ENCODE measurements around the gene FHIT.

FHIT gene

DNA sequence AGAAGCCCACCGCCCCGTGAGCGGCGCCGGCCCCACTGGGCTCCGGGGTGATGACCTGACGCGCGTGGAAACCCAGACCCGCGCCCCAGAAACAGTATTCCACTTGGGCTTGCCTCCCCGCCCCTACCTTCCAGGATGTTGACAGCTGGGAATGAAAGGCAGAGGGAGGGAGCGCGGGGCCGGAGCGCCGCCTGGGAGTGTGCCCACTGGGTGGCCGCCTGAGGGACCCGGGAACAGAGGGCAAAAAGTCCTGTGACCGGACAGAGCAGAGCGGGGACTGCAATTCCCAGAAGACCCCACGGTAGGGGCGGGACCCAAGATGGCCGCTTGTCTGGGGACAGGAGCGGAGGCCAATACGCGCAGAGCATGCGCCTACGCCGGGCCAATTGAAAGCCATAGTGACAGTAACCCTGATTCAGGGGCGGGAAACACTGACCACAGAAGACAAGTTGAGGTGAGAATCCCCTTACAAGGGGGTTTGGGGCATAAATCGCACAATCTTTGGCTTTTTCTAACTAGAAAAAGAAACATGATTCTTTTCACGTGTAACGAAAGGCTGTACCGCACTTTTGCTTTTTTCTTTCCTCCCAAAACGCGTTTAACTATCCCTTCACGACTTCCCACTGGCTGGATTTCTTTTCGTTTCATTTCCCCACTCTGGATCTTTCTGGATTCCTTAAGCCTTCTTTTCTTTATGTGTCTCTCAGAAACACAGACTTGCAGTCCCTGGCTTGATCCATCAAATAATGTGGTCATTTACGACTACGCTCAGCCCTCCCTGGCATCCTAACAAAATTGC lies at the start of gene FHIT:
Gene FHIT, minus strand, starts transcription at position 279 of the 799 bp plus-strand sequence.
- DNase-seq = peak; percentile 82 to 93

DNA sequence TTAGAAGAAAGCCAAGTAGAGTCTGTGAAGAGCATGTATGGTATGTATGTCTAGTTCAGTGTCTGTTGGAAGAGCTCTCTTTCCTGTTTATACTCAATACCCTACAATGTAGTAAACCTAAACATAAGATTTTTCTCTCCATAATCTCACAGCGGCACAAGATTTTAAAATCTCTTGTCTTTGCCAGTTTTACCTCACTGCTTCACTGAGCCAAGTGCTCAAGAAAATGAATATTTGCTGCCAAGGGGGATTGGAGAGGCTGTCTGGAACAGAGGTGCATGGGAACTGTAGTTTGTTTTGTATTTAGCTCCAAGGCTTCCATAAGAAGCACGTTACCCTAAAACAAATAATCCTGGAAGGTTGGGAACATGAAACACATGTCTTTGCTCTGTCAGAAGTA lies 49.5 kb upstream of the FHIT start:
- no peak for DNase-seq

DNA sequence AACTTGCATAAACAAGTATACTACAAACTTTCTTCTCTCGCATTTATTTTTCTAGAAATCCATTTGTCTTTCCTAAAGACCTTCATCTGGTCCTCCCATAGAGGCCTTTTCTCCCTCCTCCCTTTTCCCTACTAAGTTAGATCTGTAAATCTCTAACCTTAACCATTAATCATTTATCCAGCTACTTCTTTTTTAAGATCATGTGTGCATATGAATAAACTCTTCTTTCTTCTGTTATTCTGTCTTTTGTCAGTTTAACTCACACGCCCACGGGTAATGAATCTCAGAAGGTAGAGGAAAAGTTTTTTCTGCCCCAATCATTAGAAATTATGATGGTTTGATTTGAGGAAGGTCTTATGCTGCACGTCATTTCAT lies 48.7 kb upstream of the FHIT start:
- DNase-seq = no peak

DNA sequence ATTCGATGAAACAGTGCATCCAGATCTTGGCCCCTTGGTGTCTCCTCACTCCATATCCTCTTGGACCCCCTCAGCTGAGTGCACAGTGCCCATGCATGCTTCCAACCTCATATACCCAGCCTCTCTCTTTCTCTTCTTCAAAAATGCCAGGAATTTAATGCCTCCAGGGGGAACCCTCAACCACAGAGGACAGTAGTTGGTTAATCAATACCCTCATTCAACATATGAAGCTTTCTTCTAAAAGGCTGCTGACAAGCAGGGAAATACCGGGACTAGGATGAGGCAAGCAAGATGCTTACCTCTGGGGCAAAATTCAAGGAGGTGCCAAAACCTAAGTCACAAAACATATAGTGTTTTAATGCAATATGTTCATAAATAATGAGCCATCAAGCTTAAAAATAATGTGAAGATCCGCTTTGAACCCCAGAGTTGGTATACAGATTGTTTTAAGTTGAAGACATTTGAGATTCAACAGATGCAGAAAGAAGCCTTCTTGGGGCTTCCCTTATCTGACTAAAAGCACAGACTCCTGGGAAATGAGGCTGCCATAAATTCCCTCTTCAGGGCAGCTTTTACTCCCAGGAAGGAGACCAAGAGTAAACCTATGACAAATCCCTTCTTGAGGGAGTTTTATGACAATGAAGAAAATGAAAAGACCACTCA lies 48.2 kb upstream of the FHIT start:
- DNase-seq = no peak

DNA sequence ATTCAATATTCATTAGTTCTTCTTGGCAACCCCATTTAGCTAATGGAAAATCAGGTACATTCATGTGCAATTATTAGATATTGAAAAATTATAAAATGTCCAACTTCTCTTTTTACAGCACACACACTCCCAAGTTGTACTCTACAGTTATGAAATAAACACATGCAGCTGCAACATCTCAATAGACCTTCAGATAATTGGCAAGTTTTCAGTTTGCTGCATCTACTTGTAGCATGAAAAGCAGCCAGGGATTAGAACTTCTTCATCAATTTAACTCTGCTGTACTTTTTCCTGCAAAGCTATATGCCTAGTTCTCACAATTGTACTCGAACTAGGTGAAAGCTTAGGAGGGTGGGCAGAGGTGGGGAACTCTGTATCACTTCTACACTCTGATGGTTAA lies 46.6 kb upstream of the FHIT start:
- no peak for DNase-seq

DNA sequence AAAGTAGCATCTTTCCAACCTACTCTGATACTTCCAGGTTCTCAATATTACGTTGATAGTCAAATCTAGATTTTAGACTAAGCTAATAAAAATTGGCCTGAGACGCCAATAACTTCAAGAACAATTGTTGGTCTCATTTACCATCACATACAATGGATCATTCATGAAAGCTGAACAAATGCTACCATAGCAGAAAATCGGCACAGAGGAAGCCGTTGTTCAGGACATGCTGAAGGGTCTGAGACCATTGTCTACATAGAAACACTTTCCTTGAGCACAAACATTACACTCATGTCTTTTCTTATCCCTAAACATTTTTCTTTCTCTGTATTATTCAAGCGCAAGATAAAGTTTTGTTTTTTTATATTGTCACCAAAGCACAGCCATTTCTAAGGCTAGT lies 37.2 kb upstream of the FHIT start:
- DNase-seq = no peak

DNA sequence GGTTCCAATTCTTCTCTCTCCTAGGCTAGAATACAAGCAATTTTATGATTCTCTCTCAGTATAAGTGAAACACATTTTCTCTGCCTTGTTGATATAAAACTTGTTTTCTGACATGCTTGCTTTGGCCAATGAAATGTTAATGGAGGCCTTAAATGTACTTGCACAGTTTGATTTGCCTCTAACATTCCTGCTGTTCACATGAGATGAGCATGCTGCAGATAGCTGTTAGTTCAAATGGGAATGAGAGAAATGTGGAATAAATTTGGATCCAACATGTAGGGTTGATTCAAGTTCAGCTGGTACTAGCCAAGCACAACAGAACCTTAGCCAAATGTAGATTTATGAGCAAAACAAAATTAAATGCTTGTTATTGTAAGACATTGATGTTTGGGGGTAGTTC lies 32.6 kb upstream of the FHIT start:
- DNase-seq = no peak

DNA sequence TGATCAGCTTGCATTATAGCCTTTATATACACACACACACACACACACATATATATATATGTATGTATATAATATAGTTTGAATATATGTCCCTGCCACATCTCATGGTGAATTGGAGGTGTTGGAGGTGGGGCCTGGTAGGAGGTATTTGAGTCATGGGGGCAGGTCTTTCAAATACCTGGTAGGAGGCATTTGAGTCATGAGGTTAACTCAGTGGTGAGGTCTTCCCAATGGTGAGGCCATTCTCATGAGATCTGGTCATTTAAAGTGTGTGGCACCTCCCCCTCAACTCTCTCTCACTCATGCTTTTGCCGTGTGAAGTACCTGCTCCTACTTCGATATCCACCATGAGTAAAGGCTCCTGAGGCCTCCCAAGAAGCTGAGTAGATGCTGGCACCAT lies 27.5 kb upstream of the FHIT start:
- DNase-seq = no peak

DNA sequence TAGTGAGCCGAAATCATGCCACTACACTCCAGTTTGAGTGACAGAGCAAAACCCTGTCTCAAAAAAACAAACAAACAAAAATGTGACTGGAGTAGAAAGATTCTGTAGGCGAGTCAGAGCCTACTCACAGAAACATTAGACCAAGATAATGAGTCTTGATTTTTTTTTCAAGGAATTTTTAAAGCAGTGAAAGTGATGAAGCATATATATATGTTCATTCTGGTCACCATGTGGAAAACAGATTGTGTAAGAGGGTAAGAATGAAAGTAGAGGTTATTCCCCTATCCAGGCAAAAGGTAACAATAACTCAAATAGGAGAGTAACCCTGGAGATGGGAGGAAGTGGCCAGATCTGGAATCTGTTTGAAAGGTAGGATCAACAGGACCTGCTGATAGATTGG lies 26.2 kb upstream of the FHIT start:
- no peak for DNase-seq

DNA sequence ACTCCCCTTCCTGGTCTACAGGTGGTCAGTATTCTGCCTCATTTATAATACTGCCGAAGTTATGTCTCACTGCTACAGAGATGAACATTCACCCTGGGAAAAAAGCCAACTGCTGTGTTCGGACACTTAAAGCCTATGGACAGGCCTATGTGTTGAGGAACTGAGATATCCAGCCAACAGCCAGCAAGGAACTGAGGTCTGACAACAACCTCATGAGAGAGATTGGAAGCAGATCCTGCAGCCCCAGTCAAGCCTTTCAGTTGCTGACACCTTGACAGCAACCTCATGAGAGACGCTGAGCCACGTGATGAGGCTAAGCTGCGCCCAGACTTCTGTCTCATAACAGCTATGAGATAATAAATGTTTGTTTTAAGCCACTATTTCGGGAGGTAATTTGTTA lies 18.2 kb upstream of the FHIT start:
- DNase-seq = no peak

DNA sequence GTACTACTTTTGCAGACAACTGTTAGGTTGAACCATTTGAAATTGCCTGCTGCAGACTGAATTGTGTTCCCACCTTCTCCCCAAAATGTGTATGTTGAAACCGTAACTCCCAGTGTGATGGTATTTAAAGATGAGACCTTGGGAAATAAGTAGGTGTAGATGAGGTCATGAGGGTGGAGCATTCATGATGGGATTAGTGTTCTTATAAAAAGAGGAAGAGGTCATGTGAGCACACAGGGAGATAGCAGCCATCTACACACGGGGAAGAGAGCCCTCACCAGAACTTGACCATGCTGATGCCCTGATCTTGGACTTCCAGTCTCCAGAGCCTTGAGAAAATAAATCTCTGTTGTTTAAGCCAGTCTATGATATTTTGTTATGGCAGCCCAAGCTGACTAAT lies 17.4 kb upstream of the FHIT start:
- DNase-seq = no peak

DNA sequence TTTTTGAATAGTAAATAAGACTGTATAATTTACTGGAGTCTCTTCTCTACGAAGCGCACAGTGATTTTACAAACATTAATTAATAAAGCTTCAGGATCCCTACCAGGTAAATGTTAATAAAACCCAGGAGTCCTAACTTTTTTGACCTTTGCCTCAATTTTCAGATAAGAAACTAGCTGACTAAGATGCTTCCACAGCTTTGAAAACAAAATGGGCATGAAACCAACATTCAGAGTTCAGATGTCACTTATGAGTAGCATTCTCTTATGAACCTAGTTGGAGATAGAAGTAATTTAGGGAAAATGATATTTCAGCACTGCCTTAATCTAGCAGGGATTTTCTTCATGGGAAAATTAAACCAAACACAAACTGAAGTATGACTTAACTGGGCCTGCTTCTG lies 13.0 kb upstream of the FHIT start:
- no peak for DNase-seq

DNA sequence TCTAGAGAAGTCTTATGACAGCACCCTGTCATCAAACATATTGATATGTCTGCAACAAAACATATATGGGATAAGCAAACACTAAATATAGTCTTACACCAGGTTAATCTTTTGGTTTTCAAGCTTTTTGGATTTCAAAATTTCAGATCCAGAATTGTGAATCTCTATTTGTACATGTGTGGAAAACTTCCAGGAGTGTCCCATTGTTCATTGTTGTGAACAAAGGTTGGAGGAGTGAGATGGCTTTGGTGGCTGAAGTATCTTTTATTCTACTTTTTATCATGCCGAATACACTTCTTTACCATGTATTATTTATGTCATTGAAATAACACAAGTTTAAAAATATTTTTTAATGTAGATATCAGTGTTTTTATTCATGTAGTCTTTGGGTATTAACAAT lies 5.9 kb upstream of the FHIT start:
- no peak for DNase-seq

DNA sequence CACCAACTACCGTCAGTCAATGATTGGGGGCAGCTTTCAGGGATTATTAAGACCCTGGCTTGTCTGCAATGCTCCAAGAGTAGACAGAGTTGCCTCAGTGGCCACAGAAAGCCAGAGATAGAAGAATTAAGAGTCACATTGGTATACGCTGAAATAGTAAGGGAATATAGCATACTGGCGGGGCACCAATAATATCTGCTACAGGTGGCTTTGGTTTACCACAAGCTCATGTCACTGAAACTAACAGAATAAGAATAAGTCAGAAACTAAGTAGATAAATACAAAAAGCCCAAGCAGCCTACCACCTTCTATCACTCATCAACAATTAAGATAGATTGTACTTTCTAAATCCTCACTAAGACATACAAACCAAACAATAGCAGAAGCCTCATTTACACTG lies 2.5 kb upstream of the FHIT start:
- no peak for DNase-seq

DNA sequence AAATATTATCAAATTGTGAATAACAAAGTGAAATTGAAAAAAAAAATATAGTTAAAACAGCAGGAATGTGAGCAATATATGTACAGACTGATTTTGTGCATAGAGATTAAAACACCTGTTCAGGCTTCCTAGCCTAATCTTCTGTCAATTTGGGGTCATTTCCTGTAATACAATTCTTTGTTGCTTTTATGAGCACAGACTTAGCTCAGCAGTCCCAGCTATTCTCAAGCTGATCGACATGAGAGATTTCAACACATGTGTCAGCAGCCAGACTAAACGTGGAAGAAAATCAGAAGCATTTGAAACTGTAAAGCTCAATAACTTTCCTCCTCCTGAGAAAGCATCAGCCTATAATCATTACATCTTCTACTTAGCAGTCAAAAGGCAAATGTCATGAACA lies 1.6 kb upstream of the FHIT start:
- no peak for DNase-seq

DNA sequence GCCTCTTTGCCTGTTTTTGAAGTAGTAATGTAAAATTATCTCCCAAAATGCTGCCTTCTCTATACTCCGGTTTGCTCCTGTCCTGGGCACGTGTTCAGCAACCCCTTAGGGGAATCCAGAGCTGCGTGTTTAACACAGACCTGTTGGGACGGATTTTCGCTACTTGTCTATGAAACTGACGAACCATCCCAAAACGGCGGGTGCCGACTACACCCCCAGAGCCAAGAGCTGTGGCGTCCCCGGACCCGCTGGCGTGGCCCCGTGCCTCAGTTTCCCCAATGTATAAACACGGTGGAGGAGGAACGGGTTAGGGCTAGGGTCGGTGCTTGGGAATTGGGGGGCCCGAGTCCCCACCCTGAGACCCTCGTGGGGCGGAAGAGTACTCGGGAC lies 473 bp downstream of the FHIT start:
- DNase-seq = no peak

DNA sequence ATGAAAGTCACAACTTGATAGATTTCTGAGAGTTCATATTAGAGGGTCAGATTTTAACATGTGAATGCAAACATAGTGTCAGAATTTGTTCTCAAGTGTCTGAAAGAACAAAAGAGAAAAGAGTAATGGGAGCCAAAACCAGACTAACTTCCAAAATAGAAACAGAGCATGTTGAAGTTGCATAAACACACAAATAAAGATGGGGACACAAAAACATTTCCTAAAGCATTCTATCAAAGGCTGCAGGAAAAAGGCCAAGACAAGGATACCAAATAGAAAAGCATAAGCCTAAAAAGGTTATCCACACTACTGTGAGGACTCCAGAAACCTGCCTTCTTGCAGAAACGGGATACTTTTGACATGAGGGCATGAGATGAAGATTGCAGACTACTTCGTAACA lies 2.8 kb downstream of the FHIT start:
- no peak for DNase-seq

DNA sequence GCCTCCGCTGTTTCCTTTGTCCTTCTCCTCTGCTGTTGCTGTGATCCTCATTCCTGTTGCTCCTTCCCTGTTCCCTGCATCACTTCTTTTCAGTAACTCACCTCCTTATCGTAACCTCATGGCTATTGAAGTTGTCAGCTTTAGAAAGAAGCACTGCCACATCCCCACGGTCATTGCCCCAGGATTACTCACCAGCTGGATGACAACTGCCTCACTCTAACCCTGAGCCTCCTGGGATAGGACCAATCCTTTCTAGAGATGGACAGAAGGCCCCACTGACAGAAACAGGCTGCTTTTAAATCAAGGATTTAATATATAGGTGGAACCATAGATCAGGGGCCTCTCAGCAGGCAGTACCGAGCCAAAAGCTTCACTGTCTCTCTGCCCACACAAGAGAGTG lies 4.1 kb downstream of the FHIT start:
- DNase-seq = no peak

DNA sequence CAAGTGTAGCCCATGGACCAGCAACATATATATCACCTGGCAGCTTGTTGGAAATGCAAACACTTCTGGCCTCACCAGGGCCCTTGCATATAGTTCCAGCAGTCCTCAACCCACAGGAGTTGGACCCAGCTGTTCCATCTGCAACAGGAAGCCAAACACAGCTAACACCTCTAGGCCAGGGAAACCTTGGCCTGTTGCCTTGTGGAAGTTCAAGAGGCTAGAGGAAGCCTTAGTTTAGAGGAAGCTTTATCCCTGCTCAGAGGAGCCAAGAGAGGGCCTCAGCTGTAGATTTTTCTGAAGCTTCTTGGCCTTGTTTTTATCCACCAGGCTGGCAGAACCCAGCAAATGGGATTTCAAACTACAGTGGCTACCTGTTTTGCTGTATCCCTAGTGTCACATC lies 11.4 kb downstream of the FHIT start:
- DNase-seq = peak; percentile 1 to 62

DNA sequence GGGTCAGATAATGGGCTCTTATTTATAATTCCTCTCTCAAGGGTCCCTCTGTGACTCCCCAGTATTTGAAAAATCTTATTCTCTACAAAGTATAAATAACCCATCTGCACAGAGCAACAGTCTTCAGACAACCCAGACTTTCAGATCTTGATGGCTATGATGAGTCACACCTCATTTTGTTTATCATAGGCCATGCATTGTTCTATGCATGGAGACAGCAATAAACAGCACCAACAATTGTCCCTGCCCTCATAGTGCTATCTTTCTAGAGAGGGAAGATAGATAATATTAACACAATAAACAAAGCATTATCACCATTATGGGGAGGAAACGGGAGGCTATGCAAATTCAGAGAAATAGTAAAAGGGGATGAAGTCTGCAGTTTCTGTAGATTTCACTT lies 13.4 kb downstream of the FHIT start:
- no peak for DNase-seq

DNA sequence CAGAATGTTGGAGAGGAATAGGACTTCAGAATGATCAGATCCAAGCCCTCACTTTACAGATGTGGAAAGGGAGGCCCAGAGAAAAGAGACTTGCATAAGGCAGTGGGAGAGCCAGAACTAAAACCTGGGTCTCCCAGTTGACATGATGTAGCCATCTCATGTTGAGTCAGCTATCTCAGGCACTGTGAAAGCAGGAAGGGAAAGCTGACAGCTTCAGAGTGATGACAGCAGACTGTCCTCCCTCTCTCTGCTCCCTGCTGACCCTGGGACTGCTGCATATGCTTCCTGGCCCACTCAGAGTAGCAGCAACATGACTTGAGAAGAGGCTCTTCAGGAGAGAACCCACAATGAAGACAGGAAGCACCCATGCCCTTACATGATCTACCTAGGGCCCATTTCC lies 14.7 kb downstream of the FHIT start:
- no peak for DNase-seq

DNA sequence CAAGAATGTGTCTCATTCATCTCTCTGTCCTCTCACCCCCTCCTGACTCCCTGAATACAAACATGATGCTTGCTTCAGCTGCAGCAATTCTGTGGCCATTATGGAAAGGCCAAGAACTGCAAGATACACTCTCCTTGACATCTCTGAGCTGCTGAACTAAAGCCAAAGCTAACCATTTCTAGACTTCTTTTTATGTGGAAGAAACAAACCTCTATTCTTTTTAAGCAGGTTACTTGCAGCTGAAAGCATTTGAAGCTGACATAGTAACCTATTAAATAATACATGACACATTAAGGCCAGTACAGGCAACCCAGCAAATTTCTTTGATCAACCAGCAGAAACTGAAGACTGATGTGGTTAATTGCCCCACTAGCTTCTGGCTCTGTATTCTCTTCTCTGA lies 17.5 kb downstream of the FHIT start:
- DNase-seq = no peak

DNA sequence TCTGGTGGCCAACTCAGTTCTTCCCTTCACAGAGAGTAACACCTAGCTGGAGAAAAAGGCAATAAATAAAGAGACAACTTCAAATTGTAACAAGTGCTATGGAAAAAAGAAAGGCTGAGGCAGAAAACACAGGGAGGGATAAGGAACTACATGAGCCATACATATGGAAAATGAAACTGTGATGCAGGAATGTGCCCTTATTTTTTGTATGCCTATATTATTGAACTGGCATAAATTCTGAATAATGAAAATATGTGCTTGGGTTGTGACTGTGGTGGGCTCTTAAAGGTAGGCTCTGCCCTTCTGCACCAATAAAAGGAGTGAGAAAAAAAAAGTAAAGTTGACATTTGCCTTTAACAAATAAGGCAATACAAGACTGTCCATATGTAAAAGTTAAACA lies 19.6 kb downstream of the FHIT start:
- no peak for DNase-seq

DNA sequence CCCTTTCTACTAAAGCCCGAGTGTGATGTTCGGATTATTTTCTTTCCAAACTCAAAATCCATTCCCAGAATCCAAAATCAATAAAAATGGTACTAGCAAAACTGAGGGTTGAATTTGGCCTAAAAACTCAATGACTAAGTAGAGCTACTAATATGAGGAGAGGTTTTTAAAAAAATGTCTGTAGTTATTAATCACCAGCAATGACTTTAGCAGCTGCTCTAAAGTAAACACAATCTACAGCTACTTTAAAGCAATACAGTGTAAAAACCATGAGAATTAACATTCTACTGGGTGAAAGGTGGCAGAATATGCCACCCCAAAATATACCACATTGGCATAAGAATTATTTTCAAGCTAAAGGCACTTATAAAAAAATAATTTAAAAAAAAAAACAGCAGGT lies 23.5 kb downstream of the FHIT start:
- DNase-seq = no peak

DNA sequence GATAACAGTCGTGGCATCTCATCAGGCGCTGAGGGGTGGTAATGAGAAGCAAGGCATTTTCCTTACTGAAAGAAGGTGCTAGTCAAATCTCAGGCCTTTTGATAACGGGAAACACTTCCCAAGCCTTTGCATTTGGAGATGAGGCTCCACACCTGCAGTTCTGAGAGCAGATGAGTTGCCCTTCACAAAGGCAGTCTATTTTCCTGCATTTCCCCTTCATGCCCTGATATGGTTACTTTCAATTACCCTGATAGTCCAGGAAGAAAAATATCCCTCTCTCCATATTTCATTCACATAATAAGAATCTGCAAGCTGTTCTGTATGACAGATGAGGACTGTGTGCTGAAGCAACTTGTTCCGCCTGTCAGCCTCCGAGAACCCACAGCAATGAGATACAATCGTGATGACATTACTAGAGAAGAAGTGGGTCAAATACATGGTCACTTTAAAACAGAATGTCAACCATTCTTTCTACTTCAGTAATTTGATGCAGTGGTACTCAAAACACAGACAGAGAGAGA lies 25.0 kb downstream of the FHIT start:
- no peak for DNase-seq
